Left hindlimb (tissue), 1 donor: Measurements from ENCODE around the gene SNU13.
"Not testable (repeated sequence)": the region's sequence is repeated elsewhere in the genome, so short reads cannot be mapped to it uniquely, and the experiment has no call there.

Experiments used
- DNase-seq: peaks from one replicate; pipeline ENCODE4 v3.0.0-alpha.2; 2018

The SNU13 gene

GRCh38 chr22:41681616-41682015 lies 7.1 kb downstream of the SNU13 start:
- no peak for DNase-seq

GRCh38 chr22:41676134-41676533 lies 12.5 kb downstream of the SNU13 start:
- DNase-seq: no peak

- DNase-seq: no peak
Observed at GRCh38 chr22:41674846-41675340, 13.8 kb downstream of the SNU13 start.

GRCh38 chr22:41672780-41673509 lies 15.7 kb downstream of the SNU13 start:
- no peak for DNase-seq

GRCh38 chr22:41672096-41672495 lies 16.6 kb downstream of the SNU13 start:
- not testable (repeated sequence) for DNase-seq

- no peak for DNase-seq
Observed at GRCh38 chr22:41668971-41669911, 19.4 kb downstream of the SNU13 start.

GRCh38 chr22:41664951-41665350 lies 23.7 kb downstream of the SNU13 start:
- DNase-seq: no peak

- no peak for DNase-seq
Observed at GRCh38 chr22:41664490-41664889, 24.2 kb downstream of the SNU13 start.

GRCh38 chr22:41663594-41663993 lies 25.1 kb downstream of the SNU13 start:
- DNase-seq: not testable (repeated sequence)

GRCh38 chr22:41661713-41662112 lies 27.0 kb downstream of the SNU13 start:
- DNase-seq: no peak

- DNase-seq: no peak
Observed at GRCh38 chr22:41661088-41661487, 27.6 kb downstream of the SNU13 start.

- DNase-seq: no peak
Observed at GRCh38 chr22:41660416-41660815, 28.3 kb downstream of the SNU13 start.

- DNase-seq: no peak
Observed at GRCh38 chr22:41659941-41660340, 28.7 kb downstream of the SNU13 start.

- DNase-seq: no peak
Observed at GRCh38 chr22:41658869-41659268, 29.8 kb downstream of the SNU13 start.

- no peak for DNase-seq
Observed at GRCh38 chr22:41657709-41658108, 31.0 kb downstream of the SNU13 start.

GRCh38 chr22:41656556-41656955 lies 32.1 kb downstream of the SNU13 start:
- no peak for DNase-seq

- no peak for DNase-seq
Observed at GRCh38 chr22:41654322-41654721, 34.3 kb downstream of the SNU13 start.

- DNase-seq: no peak
Observed at GRCh38 chr22:41650821-41651220, 37.8 kb downstream of the SNU13 start.

- DNase-seq: no peak
Observed at GRCh38 chr22:41650229-41650628, 38.4 kb downstream of the SNU13 start.

- DNase-seq: no peak
Observed at GRCh38 chr22:41648432-41648831, 40.2 kb downstream of the SNU13 start.

GRCh38 chr22:41647771-41648170 lies 40.9 kb downstream of the SNU13 start:
- DNase-seq: no peak

GRCh38 chr22:41642331-41643110 lies 46.1 kb downstream of the SNU13 start:
- DNase-seq: no peak

GRCh38 chr22:41641854-41642253 lies 46.8 kb downstream of the SNU13 start:
- DNase-seq: no peak
